K562 (cell line): Measurements from ENCODE around the gene WFDC2. TPM values are rescaled to one million over a fixed set of nuclear protein-coding genes. Genes with fewer than 3 reads are reported as not detected.

Source experiments
- ATAC-seq: fragments of 200-7000 bp; cut with Tn5 transposase; 3 replicates; pipeline ENCODE4 v1.9.1; 2020; ENCODE audit warnings: moderate library complexity
- BruUV-seq: library from RNA; stranded (reverse); fragments of 400-500 nt; replicated peaks from 2 replicates; lab custom pipeline; 2021; lab: Mats Ljungman, UMichigan
- CTCF ChIA-PET: fragments of 300-600 bp; formaldehyde crosslinking; extraction: SDS; loops from one replicate; lab custom pipeline; 2021; ENCODE audit warnings: low intra/inter-chr PET ratio; lab: Yijun Ruan, JAX
- POLR2A ChIA-PET: fragments of 300-600, 350-650 bp; sonication (Branson Sonifier 250); formaldehyde crosslinking; extraction: SDS; loops from one replicate; lab custom pipeline; 2021; ENCODE audit warnings: antibody characterized with exemption, inconsistent platforms; lab: Yijun Ruan, JAX
- DNase-seq, 4 experiments: peaks; one replicate each; pipeline versions ENCODE4 v3.0.0 to v3.0.0-alpha.2; 2011 to 2018; ENCODE audit warnings: low spot score in 3 of 4, mixed read lengths in 3 of 4; ENCODE audit errors: extremely low read depth in 1 of 4
- FAIRE-seq: peaks from 2 replicates; lab custom pipeline; 2011; peaks lifted over from hg19 to GRCh38; lab: Jason Lieb, UNC
- H2AFZ ChIP-seq: 2 replicates; pipeline ENCODE4 v1.6.0; 2011; ENCODE audit warnings: low read depth, low read length, control low read depth, inconsistent platforms
- H3K27ac ChIP-seq: fragments of 200-600 bp; 3 replicates; pipeline ENCODE4 v1.8.0; 2011; ENCODE audit warnings: low read depth, mild to moderate bottlenecking, control low read depth, inconsistent platforms, low read length, moderate library complexity, mixed read lengths; ENCODE audit errors: extremely low read depth
- H3K27me3 ChIP-seq, 2 experiments: fragments of 300-600 bp in 1 of 2; 2 replicates in 1 of 2; 3 replicates in 1 of 2; pipeline versions ENCODE4 v1.6.0 to v1.8.0; 2011; ENCODE audit warnings: inconsistent platforms in 2 of 2, low read length in 2 of 2, mild to moderate bottlenecking in 1 of 2, mixed read lengths in 1 of 2, moderate library complexity in 1 of 2; ENCODE audit not compliant: control insufficient read depth in 2 of 2, insufficient read depth in 2 of 2
- H3K36me3 ChIP-seq: fragments of 300-600 bp; 3 replicates; pipeline ENCODE4 v1.8.0; 2011; ENCODE audit warnings: mild to moderate bottlenecking, low read length, inconsistent platforms; ENCODE audit not compliant: control insufficient read depth, insufficient read depth
- H3K4me1 ChIP-seq, 2 experiments: fragments of 200-600 bp in 1 of 2; replicated peaks in 1 of 2; 2 replicates in 1 of 2; 3 replicates in 1 of 2; pipeline versions ENCODE4 v1.5.1 to v1.8.0; 2011; ENCODE audit warnings: inconsistent platforms in 2 of 2, low read length in 2 of 2, mild to moderate bottlenecking in 1 of 2, mixed read lengths in 1 of 2, moderate library complexity in 1 of 2; ENCODE audit not compliant: control insufficient read depth in 2 of 2, insufficient read depth in 2 of 2
- H3K4me2 ChIP-seq: 2 replicates; pipeline ENCODE4 v1.6.1; 2011; ENCODE audit warnings: low read length, control low read depth, inconsistent platforms, mixed read lengths; ENCODE audit not compliant: insufficient read depth
- H3K4me3 ChIP-seq: fragments of 200-600 bp; sonication (generic), shearing (Covaris generic); 2 replicates; pipeline ENCODE4 v1.5.1; 2016; ENCODE audit warnings: control low read depth, inconsistent platforms
- H3K79me2 ChIP-seq: fragments of 200-600 bp; 3 replicates; pipeline ENCODE4 v1.8.0; 2011; ENCODE audit warnings: low read length, inconsistent platforms; ENCODE audit not compliant: control insufficient read depth, insufficient read depth
- H3K9ac ChIP-seq, 2 experiments: 2 replicates each; pipeline versions ENCODE4 v1.6.0 to v1.6.1; 2011; ENCODE audit warnings: low read depth in 2 of 2, low read length in 2 of 2, control low read depth in 1 of 2, inconsistent platforms in 1 of 2, mild to moderate bottlenecking in 1 of 2, mixed read lengths in 1 of 2; ENCODE audit not compliant: insufficient read depth in 1 of 2
- H3K9me1 ChIP-seq: one replicate; pipeline ENCODE4 v1.6.0; 2011; ENCODE audit warnings: inconsistent platforms, mild to moderate bottlenecking, low read length, moderate library complexity; ENCODE audit not compliant: control insufficient read depth, insufficient read depth
- H3K9me3 ChIP-seq: replicated peaks from 2 replicates; pipeline ENCODE4 v1.5.1; 2011; ENCODE audit warnings: low read depth, low read length, inconsistent platforms; ENCODE audit not compliant: control insufficient read depth, insufficient read depth
- H4K20me1 ChIP-seq: replicated peaks from 2 replicates; pipeline ENCODE4 v1.6.1; 2011; ENCODE audit warnings: low read length, inconsistent platforms, mixed read lengths; ENCODE audit not compliant: control insufficient read depth, insufficient read depth
- HLTF ChIP-seq: fragments of 450-650 bp; IDR thresholded peaks from 2 replicates; pipeline ENCODE4 v1.6.1; 2016
- POLR2G ChIP-seq: fragments of 200-400 bp; formaldehyde crosslinking; IDR thresholded peaks from 2 replicates; pipeline ENCODE4 v1.6.1; 2017; ENCODE audit warnings: low read depth, mild to moderate bottlenecking, antibody characterized with exemption, low read length, moderate library complexity
- RBFOX2 ChIP-seq: fragments of 200-400 bp; formaldehyde crosslinking; IDR thresholded peaks from 2 replicates; pipeline ENCODE4 v1.6.1; 2017; ENCODE audit warnings: low read depth, mild to moderate bottlenecking, low read length, moderate library complexity
- SMARCA4 ChIP-seq: fragments of 450-650 bp; IDR thresholded peaks from 2 replicates; pipeline ENCODE4 v1.6.1; 2016
- ZEB2 ChIP-seq: fragments of 450-650 bp; IDR thresholded peaks from 2 replicates; pipeline ENCODE4 v1.6.1; 2016
- ZNF12 ChIP-seq: sonication (generic); formaldehyde crosslinking; IDR thresholded peaks from 2 replicates; pipeline ENCODE4 v1.4.0; 2020; ENCODE audit warnings: mild to moderate bottlenecking, missing genetic modification reagents
- WGBS: fragments of 100-300 bp; shearing (Covaris generic); methylation state at CpG from one replicate; pipeline ENCODE4 v1.1.6; 2016; ENCODE audit warnings: low coverage, mixed read lengths; ENCODE audit not compliant: insufficient coverage; ENCODE audit errors: missing lambda C conversion rate; 5-methylcytosine and 5-hydroxymethylcytosine counted together
- in situ Hi-C: fragments of 300-500 bp; cut with MboI; formaldehyde crosslinking; loops from 4 replicates; pipeline ENCODE4 v1.15.0; 2018; ENCODE audit warnings: inconsistent platforms, mixed read lengths
- intact Hi-C: fragments of 100-400 bp; cut with micrococcal nuclease; formaldehyde crosslinking; loops from 2 replicates; pipeline ENCODE4 v1.14.2; 2022
- polyA plus RNA-seq, 8 experiments: library from polyadenylated mRNA; depleted of rRNA in 4 of 8; stranded (reverse) in 5 of 8; unstranded in 3 of 8; fragments of >200 nt; fragmentation: Nextera tagmentation in 2 of 8; fragmentation: Illumina TruSeq in 1 of 8; extraction: Ambion mirVana in 2 of 8; extraction: Trizol in 1 of 8; gene quantifications; 2 replicates each; pipeline versions ENCODE4 v1.2.1 to v1.2.3, GENCODE V29; 2011 to 2014; ENCODE audit warnings: inconsistent platforms in 1 of 8, missing spikeins in 1 of 8
- total RNA-seq, 7 experiments: library from RNA; depleted of rRNA in 6 of 7; stranded (reverse); fragments of >200 nt in 6 of 7; fragmentation: Illumina TruSeq in 2 of 7; extraction: Trizol in 2 of 7; gene quantifications; 2 replicates each; pipeline versions ENCODE4 v1.2.1 to v1.2.3, GENCODE V29; 2011 to 2021; ENCODE audit warnings: low replicate concordance in 1 of 7
- TF ChIP-seq, protein P1 (sequence below): sonication (generic); formaldehyde crosslinking; IDR thresholded peaks from 2 replicates; pipeline ENCODE4 v1.8.1; 2023; ENCODE audit warnings: mild to moderate bottlenecking, missing genetic modification reagents
- TF ChIP-seq, protein P2 (sequence below): fragments of 250-450 bp; sonication (Bioruptor Pico); IDR thresholded peaks from 2 replicates; pipeline ENCODE4 v1.4.0; 2020

Gene WFDC2
- total and polyA plus RNA-seq, 9 of the 15 experiments (the other 6 are each of a cell fraction or from before 2014, with no cell fraction given): not detected

DNA sequence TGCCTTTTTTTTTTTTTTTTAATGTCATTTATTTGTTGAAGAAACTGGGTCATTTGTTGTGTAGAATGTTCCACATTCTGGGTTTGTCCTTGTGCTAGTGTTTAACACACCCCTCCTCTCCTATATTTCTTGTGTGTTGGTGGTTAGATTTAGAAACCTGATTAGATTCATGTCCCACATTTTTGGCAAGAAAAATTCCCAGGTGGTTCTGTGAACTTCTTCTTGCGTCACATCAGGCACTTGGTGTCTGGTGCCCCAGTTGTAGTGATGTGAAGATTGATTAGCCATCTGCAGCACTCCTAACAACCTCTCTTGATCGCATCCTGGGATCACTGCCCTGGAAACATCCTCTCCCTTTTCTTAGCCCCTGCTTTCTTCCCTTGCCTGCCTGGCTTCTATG is 45.9 kb upstream of the WFDC2 start:
- in situ Hi-C loops: no loop called here
- intact Hi-C loops: no loop called here
- Histone ChIP-seq H3K4me1 (peaks cover 11 to 17% of the 10 kb centered on the region in 2 experiments; a peak in 4 of 5 replicates), H2AFZ (no peak overlapping the region), H3K36me3 (peaks cover 67% of the 10 kb centered on the region; the same call in 2 of the 3 replicates), H3K79me2 (no peaks in the 10 kb centered on the region), H3K27ac (no peak overlapping the region), H3K4me2 (no peak overlapping the region), H3K27me3 (no peaks in the 10 kb centered on the region), H3K9me3 (no peaks in the 10 kb centered on the region), H3K9ac (no peak overlapping the region), H3K4me3 (no peak overlapping the region), H4K20me1 (no peaks in the 10 kb centered on the region), H3K9me1 (no peaks in the 10 kb centered on the region)
- ChIA-PET CTCF (no interaction called here), POLR2A (no interaction called here)
- WGBS: 95% methylated on average over 2 of the region's 2 CpGs
- BruUV-seq: no TSS peak
- FAIRE-seq (no peak), DNase-seq (no peak), ATAC-seq (no peak)
- no peak for TF ChIP-seq ZEB2

DNA sequence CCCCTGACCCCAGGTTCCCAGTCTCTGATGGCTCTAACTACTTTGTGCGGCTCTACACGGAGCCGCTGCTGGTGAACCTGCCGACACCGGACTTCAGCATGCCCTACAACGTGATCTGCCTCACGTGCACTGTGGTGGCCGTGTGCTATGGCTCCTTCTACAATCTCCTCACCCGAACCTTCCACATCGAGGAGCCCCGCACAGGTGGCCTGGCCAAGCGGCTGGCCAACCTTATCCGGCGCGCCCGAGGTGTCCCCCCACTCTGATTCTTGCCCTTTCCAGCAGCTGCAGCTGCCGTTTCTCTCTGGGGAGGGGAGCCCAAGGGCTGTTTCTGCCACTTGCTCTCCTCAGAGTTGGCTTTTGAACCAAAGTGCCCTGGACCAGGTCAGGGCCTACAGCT is 44.0 kb upstream of the WFDC2 start:
- BruUV-seq: no TSS peak
- CTCF ChIA-PET: no interaction called here

More for the DNA sequence above, 44.0 kb upstream of the WFDC2 start:
- Histone ChIP-seq H3K9me3 (no peaks in the 10 kb centered on the region), H3K9me1 (no peaks in the 10 kb centered on the region), H3K9ac (no peak overlapping the region; a peak in 1 of 4 replicates), H3K27me3 (no peaks in the 10 kb centered on the region), H3K4me1 (peaks cover 11 to 17% of the 10 kb centered on the region in 2 experiments; a peak in 4 of 5 replicates), H3K27ac (no peak overlapping the region), H3K36me3 (peaks cover 49% of the 10 kb centered on the region; the same call in 1 of the 3 replicates), H2AFZ (no peak overlapping the region), H3K79me2 (no peaks in the 10 kb centered on the region), H4K20me1 (no peaks in the 10 kb centered on the region), H3K4me2 (no peak overlapping the region), H3K4me3 (no peak overlapping the region)
- intact Hi-C loops (no loop called here), in situ Hi-C loops (no loop called here)
- WGBS: 93% methylated on average over 12 of the region's 17 CpGs
- POLR2A ChIA-PET: no interaction called here
- ATAC-seq (no peak), DNase-seq (no peak), FAIRE-seq (no peak)
- TF ChIP-seq ZNF12 (CRISPR knock-in tag): no peak
- 0 out of 2 replicates have a peak, but pooled peaks have one; percentile 30 for TF ChIP-seq RBFOX2
- no peak for TF ChIP-seq HLTF
- no peak for TF ChIP-seq SMARCA4
- TF ChIP-seq, protein P1, sequence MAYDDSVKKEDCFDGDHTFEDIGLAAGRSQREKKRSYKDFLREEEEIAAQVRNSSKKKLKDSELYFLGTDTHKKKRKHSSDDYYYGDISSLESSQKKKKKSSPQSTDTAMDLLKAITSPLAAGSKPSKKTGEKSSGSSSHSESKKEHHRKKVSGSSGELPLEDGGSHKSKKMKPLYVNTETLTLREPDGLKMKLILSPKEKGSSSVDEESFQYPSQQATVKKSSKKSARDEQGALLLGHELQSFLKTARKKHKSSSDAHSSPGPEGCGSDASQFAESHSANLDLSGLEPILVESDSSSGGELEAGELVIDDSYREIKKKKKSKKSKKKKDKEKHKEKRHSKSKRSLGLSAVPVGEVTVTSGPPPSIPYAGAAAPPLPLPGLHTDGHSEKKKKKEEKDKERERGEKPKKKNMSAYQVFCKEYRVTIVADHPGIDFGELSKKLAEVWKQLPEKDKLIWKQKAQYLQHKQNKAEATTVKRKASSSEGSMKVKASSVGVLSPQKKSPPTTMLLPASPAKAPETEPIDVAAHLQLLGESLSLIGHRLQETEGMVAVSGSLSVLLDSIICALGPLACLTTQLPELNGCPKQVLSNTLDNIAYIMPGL (CRISPR knock-in tag): no peak
- TF ChIP-seq, protein P2, sequence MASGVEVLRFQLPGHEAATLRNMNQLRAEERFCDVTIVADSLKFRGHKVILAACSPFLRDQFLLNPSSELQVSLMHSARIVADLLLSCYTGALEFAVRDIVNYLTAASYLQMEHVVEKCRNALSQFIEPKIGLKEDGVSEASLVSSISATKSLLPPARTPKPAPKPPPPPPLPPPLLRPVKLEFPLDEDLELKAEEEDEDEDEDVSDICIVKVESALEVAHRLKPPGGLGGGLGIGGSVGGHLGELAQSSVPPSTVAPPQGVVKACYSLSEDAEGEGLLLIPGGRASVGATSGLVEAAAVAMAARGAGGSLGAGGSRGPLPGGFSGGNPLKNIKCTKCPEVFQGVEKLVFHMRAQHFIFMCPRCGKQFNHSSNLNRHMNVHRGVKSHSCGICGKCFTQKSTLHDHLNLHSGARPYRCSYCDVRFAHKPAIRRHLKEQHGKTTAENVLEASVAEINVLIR (CRISPR knock-in tag): no peak
- 0 out of 2 replicates have a peak, but pooled peaks have one; percentile 25 for TF ChIP-seq POLR2G
